Measurements from ENCODE around the gene TMEM50A.
A peak's percentile ranks its signal among the peaks of the same experiment; 100 is the strongest.
"Not testable (repeated sequence)": the region's sequence is repeated elsewhere in the genome, so short reads cannot be mapped to it uniquely, and the experiment has no call there.

Gene TMEM50A

DNA sequence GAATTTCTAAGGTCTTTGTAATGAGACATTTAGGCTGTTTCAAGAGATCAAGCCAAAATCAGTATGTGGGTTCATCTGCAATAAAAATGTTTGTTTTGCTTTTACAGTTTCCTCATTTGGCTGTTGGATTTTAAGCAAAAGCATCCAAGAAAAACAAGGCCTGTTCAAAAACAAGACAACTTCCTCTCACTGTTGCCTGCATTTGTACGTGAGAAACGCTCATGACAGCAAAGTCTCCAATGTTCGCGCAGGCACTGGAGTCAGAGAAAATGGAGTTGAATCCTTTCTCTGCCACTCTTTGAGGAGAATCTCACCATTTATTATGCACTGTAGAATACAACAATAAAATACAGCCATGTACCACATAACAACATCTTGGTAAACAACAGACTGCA is 9.3 kb upstream of the TMEM50A start:
- not testable (repeated sequence) for H3K27ac ChIP-seq

DNA sequence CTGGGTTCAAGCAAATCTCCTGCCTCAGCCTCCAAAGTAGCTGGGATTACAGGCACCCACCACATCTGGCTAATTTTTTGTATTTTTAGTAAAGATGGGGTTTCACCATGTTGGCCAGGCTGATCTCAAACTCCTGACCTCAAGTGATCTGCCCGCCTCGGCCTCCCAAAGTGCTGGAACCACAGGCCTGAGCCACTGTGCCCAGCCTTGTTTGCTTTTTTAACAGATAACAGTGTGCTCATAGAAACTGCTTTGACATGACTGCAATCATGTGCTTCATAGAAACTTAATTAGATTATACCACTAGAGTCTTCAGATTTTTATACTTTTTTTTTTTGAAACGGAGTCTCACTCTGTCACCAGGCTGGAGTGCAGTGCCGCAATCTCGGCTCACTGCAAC is 8.8 kb upstream of the TMEM50A start:
- H3K27ac ChIP-seq = not testable (repeated sequence)

DNA sequence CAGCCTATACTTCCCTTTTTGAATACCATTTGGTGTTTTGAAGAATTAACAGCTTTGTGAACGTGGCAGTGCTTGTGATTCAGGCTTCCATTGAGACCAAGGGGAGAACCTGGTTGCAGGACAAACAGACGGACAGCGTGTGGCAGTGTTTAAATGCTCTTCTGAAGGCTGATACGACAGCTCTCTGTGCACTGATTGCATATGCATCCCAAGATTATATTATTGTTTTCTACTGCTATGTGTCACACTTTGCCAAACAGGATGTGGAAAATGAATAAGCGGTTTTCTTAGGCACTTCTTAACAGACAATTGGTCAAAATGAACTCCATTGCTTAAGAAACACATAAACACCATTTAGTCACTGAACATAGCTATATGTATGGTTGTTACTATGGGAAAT is 8.2 kb upstream of the TMEM50A start:
- H3K27ac ChIP-seq = not testable (repeated sequence)

DNA sequence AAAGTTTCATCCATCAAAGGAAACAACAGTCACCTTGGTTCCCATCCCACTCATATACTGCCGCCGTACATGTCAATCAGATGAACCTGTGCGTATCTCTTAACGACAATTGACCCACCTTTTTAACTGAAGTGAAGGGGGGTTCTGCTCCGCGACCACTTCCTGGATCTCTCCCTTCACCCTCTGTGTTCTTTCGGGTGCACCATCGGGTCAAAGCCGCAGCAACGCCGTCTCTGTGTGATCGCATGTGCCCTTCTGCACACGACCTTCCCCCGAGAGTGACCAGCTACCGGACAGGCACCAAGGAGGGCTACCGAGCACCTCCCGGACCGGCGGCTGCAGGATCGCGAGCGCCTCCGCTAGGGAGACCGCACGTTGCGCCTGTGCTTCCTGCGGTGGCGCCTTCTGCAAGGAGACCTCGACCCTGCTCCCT is 1.2 kb upstream of the TMEM50A start:
- H3K27ac ChIP-seq = not testable (repeated sequence)
- TF ChIP-seq, protein P1, sequence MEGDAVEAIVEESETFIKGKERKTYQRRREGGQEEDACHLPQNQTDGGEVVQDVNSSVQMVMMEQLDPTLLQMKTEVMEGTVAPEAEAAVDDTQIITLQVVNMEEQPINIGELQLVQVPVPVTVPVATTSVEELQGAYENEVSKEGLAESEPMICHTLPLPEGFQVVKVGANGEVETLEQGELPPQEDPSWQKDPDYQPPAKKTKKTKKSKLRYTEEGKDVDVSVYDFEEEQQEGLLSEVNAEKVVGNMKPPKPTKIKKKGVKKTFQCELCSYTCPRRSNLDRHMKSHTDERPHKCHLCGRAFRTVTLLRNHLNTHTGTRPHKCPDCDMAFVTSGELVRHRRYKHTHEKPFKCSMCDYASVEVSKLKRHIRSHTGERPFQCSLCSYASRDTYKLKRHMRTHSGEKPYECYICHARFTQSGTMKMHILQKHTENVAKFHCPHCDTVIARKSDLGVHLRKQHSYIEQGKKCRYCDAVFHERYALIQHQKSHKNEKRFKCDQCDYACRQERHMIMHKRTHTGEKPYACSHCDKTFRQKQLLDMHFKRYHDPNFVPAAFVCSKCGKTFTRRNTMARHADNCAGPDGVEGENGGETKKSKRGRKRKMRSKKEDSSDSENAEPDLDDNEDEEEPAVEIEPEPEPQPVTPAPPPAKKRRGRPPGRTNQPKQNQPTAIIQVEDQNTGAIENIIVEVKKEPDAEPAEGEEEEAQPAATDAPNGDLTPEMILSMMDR (IDR thresholded peaks at IDR 0.05) = peak; percentile 24; the same call in 1 of the 2 replicates

More for the DNA sequence above, 8.2 kb upstream of the TMEM50A start:
- TF ChIP-seq, protein P1 (IDR thresholded peaks at IDR 0.05) = peak; percentile 19; the same call in 1 of the 2 replicates

DNA sequence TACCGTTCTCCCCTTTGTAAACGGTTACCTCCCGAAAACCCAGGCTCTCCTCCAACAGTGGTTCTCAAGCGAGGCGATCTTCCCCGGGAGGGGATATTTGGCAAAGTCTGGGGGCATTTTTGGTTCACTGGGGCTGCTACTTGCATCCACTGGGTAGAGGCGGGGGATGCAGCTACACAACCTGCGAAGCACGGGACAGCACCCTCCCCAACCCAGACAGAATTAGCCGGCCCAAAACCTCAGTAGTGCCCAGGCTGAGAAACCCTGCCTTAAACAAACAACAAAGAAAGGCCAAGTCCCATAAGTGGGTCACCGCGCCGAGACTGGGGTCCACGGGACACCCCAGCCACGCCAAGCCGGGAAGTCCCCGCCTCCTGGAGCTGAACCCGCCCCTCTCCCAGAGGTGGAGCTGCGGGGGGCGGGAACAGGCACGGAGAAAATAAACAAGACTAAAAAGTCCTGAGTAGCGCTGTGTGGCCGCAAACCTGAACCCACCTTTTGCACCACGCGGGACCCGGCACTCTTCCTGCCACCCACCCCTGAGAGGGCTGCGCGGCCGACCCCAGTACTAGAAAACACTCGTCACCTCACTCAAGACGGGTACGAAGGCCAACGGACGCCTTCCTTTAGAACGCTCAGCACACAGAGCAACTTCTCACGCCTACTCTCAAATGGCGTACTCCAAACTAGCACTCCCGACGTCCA is 499 bp upstream of the TMEM50A start:
- H3K27ac ChIP-seq = peak overlapping the region; percentile 93

DNA sequence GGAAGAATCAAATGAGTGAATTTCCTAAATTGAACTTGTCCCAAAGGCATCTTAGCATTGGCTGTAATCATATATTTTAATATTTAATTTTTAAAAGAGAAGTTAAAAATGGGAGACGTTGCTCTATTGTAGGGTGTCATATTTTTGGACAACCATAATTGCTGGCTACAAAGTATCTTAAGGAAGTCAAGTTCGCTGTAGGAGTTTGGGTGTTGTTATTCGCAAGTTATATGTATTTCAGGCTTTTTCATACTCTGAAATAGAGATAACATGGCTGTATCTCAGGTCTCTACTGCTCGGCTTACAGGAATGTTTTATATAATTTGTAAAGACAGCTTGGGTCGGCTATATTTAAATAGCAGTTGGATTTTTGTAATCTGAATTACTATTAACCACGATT is 852 bp downstream of the TMEM50A start:
- no peak for TF ChIP-seq ZFX (IDR thresholded peaks at IDR 0.05; ENCODE audit: borderline replicate concordance)
- TF ChIP-seq, protein P1 (IDR thresholded peaks at IDR 0.05) = no peak
- peak overlapping the region; percentile 93 for H3K27ac ChIP-seq

DNA sequence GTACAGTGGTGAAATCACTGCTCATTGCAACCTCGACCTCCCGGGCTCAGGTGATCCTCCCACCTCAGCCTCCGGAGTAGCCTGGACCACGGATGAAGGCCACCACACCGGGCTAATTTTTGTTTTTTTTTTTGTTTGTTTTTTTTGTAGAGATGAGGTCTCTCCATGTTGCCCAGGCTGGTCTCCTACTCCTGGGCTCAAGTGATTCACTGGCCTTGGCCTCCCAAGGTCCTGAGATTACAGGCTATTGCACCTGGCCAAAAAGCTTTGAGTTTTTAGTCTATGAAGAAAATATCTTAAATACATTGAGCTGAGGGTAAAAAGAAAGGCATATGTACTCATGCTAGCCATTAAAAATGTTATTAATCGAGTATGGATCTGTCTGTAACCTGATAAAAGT is 3.6 kb downstream of the TMEM50A start:
- TF ChIP-seq ZFX (IDR thresholded peaks at IDR 0.05; ENCODE audit: borderline replicate concordance) = no peak
- TF ChIP-seq, protein P1 (IDR thresholded peaks at IDR 0.05) = no peak
- H3K27ac ChIP-seq = no peak overlapping the region

DNA sequence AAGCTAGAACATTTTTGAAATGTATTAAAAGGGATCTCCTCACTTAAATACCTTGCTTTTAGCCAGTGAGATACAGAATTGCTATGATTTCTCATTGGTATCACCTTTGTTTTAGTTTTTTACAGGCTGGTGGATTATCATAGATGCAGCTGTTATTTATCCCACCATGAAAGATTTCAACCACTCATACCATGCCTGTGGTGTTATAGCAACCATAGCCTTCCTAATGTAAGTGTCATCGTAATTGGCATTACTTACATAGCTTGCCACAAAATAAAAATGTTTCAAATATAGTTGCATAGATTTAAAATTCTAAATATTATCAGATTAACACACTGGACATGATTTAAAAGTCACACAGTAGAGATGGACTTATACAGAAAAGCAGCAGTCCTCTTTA is 4.7 kb downstream of the TMEM50A start:
- H3K27ac ChIP-seq = no peak overlapping the region
- no peak for TF ChIP-seq ZFX (IDR thresholded peaks at IDR 0.05; ENCODE audit: borderline replicate concordance)
- TF ChIP-seq, protein P1 (IDR thresholded peaks at IDR 0.05) = no peak

DNA sequence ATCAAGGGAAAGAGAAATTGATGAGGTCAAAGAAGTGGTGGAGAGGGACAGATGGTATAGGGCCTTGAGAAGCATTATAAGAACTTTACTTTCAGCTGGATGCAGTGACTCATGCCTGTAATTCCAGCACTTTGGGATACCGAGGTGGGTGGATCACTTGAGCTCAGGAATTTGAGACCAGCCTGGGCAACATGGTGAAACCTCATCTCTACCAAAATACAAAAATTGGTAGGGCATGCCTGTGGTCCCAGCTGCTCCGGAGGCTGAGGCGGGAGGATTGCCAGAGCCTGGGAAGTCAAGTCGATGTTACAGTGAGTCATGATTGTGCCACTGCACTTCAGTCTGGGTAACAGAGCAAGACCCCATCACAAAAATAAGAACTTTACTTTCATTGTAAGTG is 5.7 kb downstream of the TMEM50A start:
- no peak for TF ChIP-seq ZFX (IDR thresholded peaks at IDR 0.05; ENCODE audit: borderline replicate concordance)
- TF ChIP-seq, protein P1 (IDR thresholded peaks at IDR 0.05) = no peak
- H3K27ac ChIP-seq = no peak overlapping the region

Data from 22Rv1 (cell line).